Nephron (organoid): ENCODE data around the gene GRIK2.
A peak's percentile ranks its signal among the peaks of the same experiment; 100 is the strongest.

ENCODE experiments used
- H3K27ac Mint-ChIP-seq, 3 experiments: 2 replicates each; pipeline ENCODE4 v1.8.0; 2020; ENCODE audit warnings: mixed read lengths in 3 of 3, mild to moderate bottlenecking in 2 of 3, moderate library complexity in 1 of 3
- H3K27me3 Mint-ChIP-seq: 2 replicates; pipeline ENCODE4 v1.8.0; 2021; ENCODE audit warnings: low read depth, mild to moderate bottlenecking, moderate library complexity, mixed read lengths
- H3K36me3 Mint-ChIP-seq: 2 replicates; pipeline ENCODE4 v1.8.0; 2020; ENCODE audit warnings: low read depth, mixed read lengths
- H3K4me1 Mint-ChIP-seq: 2 replicates; pipeline ENCODE4 v1.8.0; 2020; ENCODE audit warnings: mixed read lengths
- H3K4me3 Mint-ChIP-seq, 3 experiments: 2 replicates each; pipeline ENCODE4 v1.8.0; 2020; ENCODE audit warnings: mild to moderate bottlenecking in 3 of 3, mixed read lengths in 3 of 3, moderate library complexity in 2 of 3
- H3K9me3 Mint-ChIP-seq: 2 replicates; pipeline ENCODE4 v1.8.0; 2020; ENCODE audit warnings: mixed read lengths
- CTCF ChIP-seq, 3 experiments: fragments of 200-600 bp; sonication (generic); IDR thresholded peaks; one replicate each; pipeline ENCODE4 v1.5.0; 2021; ENCODE audit warnings: antibody characterized with exemption in 3 of 3; ENCODE audit not compliant: unreplicated experiment in 3 of 3

Gene GRIK2

GRCh38 chr6:101397199-101397598 is 3.7 kb downstream of the GRIK2 start:
- Mint-ChIP-seq H3K27ac (no peak overlapping the region), H3K36me3 (peaks cover 10% of the 10 kb centered on the region), H3K4me1 (peaks cover 28% of the 10 kb centered on the region), H3K27me3 (peaks cover 89% of the 10 kb centered on the region), H3K4me3 (no peak overlapping the region), H3K9me3 (no peaks in the 10 kb centered on the region)
- TF ChIP-seq CTCF (IDR thresholded peaks at IDR 0.05; ENCODE audit: unreplicated experiment in 3 of 3) = peak; percentile 19 to 46 (median 21)

- no peak for TF ChIP-seq CTCF (IDR thresholded peaks at IDR 0.05; ENCODE audit: unreplicated experiment in 3 of 3)
- Mint-ChIP-seq H3K27me3 (peaks cover 89% of the 10 kb centered on the region), H3K4me1 (peaks cover 27% of the 10 kb centered on the region), H3K4me3 (peak overlapping the region; percentile 71 to 85 (median 84)), H3K27ac (peak overlapping the region in 1 of 3 experiments; percentile 58), H3K36me3 (peaks cover 10% of the 10 kb centered on the region), H3K9me3 (no peaks in the 10 kb centered on the region)
Observed at GRCh38 chr6:101398716-101399615, 5.5 kb downstream of the GRIK2 start.

GRCh38 chr6:101399616-101400162 is 6.2 kb downstream of the GRIK2 start:
- H3K9me3 Mint-ChIP-seq = no peaks in the 10 kb centered on the region
- H3K27ac Mint-ChIP-seq = no peak overlapping the region
- H3K36me3 Mint-ChIP-seq = peaks cover 10% of the 10 kb centered on the region
- H3K4me1 Mint-ChIP-seq = peaks cover 22% of the 10 kb centered on the region
- TF ChIP-seq CTCF (IDR thresholded peaks at IDR 0.05; ENCODE audit: unreplicated experiment in 3 of 3) = no peak
- peaks cover 89% of the 10 kb centered on the region for H3K27me3 Mint-ChIP-seq
- H3K4me3 Mint-ChIP-seq = peak overlapping the region; percentile 71 to 85 (median 84)

GRCh38 chr6:101400326-101401135 is 7.0 kb downstream of the GRIK2 start:
- H3K4me1 Mint-ChIP-seq = peaks cover 22% of the 10 kb centered on the region
- H3K36me3 Mint-ChIP-seq = peaks cover 10% of the 10 kb centered on the region
- H3K27ac Mint-ChIP-seq = no peak overlapping the region
- no peak for TF ChIP-seq CTCF (IDR thresholded peaks at IDR 0.05; ENCODE audit: unreplicated experiment in 3 of 3)
- H3K4me3 Mint-ChIP-seq = peak overlapping the region; percentile 71 to 85 (median 84)
- H3K27me3 Mint-ChIP-seq = peaks cover 84% of the 10 kb centered on the region
- H3K9me3 Mint-ChIP-seq = no peaks in the 10 kb centered on the region

GRCh38 chr6:101401171-101401570 is 7.7 kb downstream of the GRIK2 start:
- H3K9me3 Mint-ChIP-seq = no peaks in the 10 kb centered on the region
- H3K36me3 Mint-ChIP-seq = peaks cover 10% of the 10 kb centered on the region

More at GRCh38 chr6:101401171-101401570, 7.7 kb downstream of the GRIK2 start:
- Mint-ChIP-seq H3K27me3 (peaks cover 82% of the 10 kb centered on the region), H3K27ac (peak overlapping the region in 1 of 3 experiments; percentile 3), H3K4me3 (peak overlapping the region; percentile 43 to 73 (median 66)), H3K4me1 (peaks cover 22% of the 10 kb centered on the region)
- no peak for TF ChIP-seq CTCF (IDR thresholded peaks at IDR 0.05; ENCODE audit: unreplicated experiment in 3 of 3)
